Medulla oblongata (tissue), 1 donor: ENCODE data around the gene APC.
A peak's percentile ranks its signal among the peaks of the same experiment; 100 is the strongest.
"Not testable (repeated sequence)": the region's sequence is repeated elsewhere in the genome, so short reads cannot be mapped to it uniquely, and the experiment has no call there.

Experiments used
- DNase-seq: peaks from one replicate; pipeline ENCODE4 v3.0.0-alpha.2; 2015; ENCODE audit errors: extremely low spot score

The APC gene

DNA sequence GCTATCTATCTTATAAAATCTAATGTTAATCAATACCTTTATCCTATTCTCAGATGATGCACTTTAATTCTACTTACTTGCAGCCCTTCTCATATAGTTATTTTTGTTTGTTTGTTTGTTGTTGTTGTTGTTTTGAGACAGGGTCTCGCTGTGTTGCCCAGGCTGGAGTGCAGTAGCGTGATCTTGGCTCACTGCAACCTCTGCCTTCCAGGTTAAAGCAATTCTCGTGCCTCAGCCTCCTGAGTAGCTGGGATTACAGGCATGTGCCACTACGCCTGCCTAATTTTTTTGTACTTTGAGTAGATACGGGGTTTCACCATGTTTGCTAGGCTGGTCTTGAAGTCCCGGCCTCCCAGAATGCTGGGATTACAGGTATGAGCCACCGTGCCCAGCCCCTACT lies 20.8 kb upstream of the APC start:
- not testable (repeated sequence) for DNase-seq

GRCh38 chr5:112717506-112718082 lies 20.1 kb upstream of the APC start:
- no peak for DNase-seq

GRCh38 chr5:112718344-112718743 lies 19.3 kb upstream of the APC start:
- DNase-seq, result no peak

DNA sequence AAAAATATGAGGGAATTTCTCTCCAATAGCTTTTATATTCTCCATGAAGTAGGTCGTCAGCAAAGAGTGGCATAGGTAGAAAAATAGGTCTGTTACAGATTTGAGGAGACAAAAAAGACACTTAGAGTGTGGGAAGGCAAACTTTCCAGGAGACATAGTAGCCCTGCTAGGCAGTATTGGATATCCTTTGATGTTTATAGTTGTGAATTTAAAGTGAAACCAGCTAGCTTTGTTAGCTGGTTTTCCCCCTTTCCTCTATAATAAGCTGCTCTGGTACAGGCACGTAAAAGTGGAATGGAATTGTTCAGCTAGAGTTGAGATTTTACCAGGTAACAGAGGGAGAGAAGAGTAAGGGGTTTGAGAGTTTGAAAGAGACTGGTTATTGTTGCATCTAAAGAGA lies 17.1 kb upstream of the APC start:
- DNase-seq, result no peak

- no peak for DNase-seq
Measured at GRCh38 chr5:112724901-112725300, 12.8 kb upstream of the APC start.

GRCh38 chr5:112729630-112730029 lies 8.1 kb upstream of the APC start:
- DNase-seq, result no peak

- DNase-seq, result peak; percentile 50
Measured at GRCh38 chr5:112732131-112732530, 5.6 kb upstream of the APC start.

- no peak for DNase-seq
Measured at GRCh38 chr5:112733586-112733985, 4.1 kb upstream of the APC start.

DNA sequence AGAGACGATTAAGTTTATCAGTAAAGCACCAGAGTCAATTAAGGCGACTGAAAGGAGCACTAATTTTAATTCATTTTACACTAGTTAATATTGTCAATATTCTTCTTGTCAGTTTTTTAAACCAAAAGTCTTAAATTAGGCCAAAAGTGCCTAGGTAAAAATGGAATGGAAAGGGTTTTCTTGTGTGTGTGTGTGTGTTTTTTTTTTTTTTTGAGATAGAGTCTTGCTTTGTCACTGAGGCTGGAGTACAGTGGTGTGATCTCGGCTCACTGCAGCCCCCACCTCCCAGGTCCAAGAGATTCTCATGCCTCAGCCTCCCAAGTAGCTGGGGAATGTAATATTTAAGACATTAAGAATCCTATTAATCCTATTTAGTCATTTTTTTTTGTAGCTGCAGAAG lies 3.1 kb upstream of the APC start:
- DNase-seq, result no peak

- no peak for DNase-seq
Measured at GRCh38 chr5:112735702-112736101, 2.0 kb upstream of the APC start.

DNA sequence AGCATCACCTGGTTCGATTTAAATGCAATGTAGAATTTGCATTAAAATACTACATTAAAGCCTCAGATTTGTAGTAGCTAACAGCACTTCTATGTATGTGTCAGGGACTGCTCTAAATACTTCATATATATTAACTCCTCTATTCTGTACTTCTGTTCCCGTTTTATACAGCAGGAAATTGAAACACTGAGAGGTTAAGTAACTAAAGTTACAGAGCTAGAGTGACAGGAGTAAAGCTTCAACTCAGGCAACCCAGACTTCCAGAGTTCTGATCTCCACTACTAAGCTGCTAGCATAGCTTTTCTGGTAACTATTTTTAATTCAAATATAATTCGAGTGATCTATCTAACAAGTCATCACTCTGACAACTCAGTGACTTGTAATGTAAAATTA lies 619 bp upstream of the APC start:
- DNase-seq, result peak; percentile 40

- DNase-seq, result peak; percentile 84
Measured at GRCh38 chr5:112738191-112738560, 491 bp downstream of the APC start.

DNA sequence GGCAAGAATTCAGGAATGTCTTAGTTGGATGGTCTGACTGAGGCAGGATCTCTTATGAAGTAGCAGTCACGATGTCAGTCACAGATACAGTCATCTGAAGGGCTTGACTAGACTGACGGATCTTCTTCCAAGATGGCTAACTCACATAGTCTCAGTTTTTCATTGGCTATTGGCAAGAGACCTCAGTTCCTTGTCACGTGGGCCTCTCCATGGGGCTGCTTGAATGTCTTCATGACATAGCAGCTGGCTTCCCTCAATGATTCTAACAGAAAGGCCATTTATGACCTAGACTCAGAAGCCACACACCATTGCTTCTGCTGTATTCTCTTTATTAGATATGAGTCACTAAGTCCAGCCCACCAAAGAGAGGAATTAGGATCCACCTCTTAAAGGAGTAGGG lies 4.7 kb downstream of the APC start:
- DNase-seq, result peak; percentile 84

GRCh38 chr5:112743631-112744030 lies 5.9 kb downstream of the APC start:
- no peak for DNase-seq

- DNase-seq, result no peak
Measured at GRCh38 chr5:112752335-112752734, 14.7 kb downstream of the APC start.

DNA sequence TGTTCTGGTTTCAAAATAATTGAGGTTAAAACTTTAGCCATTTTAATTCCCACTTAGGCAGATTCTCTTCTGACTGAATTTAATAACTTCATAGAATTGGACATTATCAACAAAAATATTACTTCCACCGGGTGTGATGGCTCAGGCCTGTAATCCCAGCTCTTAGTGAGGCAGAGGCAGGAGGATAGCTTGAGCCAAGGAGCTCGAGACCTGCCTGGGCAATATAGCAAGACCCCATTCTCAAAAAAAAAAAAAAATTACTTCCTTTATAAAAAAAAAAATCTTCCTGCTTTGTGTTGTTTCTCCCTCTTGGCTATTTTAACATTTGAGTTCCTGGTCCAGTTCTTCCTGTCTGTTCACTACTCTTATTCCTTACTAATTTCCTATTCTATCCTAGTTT lies 18.0 kb downstream of the APC start:
- DNase-seq, result no peak

DNA sequence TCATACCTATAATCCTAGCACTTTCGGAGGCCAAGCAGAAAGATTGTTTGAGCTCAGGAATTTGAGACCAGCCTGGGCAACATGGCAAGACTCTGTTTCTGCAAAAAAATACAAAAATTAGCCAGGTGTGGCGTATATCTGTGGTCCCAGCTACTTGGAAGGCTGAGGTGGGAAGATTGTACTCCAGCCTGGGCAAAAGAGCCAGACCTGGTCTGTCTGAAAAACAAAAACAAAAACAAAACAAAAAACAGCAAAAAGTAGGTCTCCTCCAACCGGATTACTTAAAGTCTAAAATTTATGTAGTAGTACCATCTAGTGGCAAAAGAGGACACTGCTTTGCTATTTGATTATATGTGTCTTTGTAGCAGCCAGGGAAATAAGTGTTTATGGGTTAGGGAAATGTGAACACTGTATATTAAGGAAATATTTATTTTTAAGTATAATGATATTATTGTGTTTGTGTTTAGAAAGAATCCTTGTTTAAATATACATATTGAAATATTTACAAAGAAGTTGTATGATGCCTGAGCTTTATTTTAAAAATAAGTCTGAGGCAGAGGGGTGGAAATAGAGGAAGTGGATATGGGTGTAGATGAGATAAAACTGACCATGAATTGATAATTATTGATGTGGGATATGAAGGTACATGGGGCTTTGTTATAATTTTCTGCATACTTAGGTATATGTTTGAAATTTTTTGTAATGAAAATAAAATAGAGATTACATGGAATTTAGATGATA lies 20.0 kb downstream of the APC start:
- peak; percentile 89 for DNase-seq

DNA sequence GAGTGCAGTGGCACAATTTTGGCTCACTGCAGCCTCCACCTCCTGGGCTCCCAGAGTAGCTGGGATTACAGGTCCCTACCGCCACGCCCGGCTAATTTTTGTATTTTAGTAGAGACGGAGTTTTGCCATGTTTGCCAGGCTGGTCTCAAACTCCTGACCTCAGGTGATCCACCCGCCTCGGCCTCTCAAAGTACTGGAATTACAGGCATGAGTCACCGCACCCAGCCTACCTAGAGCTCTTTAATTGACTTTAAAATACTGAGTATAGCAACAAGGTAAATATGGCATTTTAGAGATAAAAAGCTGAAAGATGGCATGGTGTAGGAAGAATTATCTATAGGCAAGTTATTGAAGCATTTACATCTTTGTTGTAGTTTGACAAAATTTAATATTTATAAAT lies 21.0 kb downstream of the APC start:
- DNase-seq, result no peak

GRCh38 chr5:112762113-112762810 lies 24.6 kb downstream of the APC start:
- no peak for DNase-seq

DNA sequence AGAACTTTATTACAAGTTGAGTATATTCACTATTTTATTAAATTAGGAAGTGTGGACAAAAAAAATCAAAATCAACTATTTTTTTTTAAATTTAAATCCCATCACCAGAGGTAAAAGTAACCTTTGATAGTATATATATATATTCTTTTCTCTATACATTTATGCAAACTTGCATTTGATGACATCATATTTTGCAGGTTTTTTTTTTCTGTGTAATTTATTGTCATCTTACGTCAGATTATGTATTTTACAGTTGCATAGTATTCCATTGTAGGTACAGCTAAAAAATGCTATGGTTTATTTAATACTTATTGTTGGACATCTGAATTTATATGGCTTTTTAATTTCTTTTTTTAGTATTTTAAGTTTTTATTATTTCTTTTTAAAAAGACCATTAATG lies 25.5 kb downstream of the APC start:
- no peak for DNase-seq

DNA sequence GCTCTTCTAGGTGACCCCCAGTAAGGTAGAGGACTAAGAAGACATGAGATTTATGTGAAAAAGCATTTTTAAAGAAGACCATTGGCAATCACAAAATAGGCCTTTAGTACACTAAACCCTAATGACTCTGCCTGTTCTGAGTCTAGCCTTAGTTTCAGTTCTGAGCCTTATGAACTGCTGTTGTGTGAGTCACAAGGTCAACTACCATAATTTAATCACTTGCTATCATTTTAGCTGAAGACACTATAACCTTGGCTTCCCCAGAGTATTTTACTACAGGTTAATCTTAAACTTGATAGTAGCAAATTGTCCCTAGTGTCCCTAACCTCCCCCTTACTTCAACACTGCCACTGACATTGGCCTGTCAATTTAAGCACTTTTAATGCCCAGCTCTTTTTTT lies 34.4 kb downstream of the APC start:
- DNase-seq, result no peak

DNA sequence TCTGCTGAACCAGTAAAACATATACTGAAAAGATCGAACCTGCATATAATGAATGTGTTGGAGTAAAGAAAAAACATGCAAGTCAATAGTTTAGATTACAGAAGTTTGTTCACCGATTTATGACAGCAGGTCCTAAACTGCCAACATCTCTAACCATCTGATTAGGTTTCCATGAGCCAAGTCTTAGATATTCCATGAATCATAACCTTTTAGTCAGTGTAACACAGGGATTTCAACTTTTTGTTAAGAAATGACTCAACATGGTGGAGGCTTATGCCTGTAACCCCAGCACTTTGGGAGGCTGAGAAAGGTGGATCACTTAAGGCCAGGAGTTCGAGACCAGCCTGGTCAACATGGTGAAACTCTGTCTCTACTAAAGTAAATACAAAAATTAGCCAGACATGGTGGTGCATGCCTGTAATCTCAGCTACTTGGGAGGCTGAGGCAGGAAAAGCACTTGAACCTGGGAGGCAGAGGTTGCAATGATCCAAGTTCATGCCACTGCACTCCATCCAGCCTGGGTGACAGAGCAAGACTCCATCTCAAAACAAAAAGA lies 38.7 kb downstream of the APC start:
- no peak for DNase-seq

DNA sequence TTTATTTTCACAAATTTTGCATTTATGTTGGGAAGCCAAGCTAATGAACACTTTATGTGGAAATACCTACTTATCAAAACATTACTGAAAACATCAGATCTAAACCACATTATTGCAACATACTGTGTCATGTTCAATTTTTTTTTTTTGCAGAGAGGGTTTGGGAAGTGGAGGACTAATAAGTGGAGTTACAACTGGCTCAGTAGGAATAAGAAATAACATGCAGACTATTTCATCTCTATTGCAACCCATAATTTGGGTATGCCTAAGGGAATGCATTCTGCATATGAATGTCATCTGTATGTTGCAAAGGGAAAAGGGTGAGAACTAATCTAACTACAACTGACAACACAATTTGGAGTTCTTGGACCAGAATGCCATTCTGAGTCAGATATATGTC lies 41.8 kb downstream of the APC start:
- DNase-seq, result no peak
